Adrenal gland (tissue), 12 donors: ENCODE results near the gene PSMC4. TPM values are rescaled to one million over a fixed set of nuclear protein-coding genes. Genes with fewer than 3 reads are reported as not detected.
A peak's percentile ranks its signal among the peaks of the same experiment; 100 is the strongest.

Experiments
- DNase-seq, 7 donors: peaks; one replicate each; pipeline ENCODE4 v3.0.0-alpha.2; 2019 to 2020
- H3K27ac ChIP-seq, 5 donors: fragments of 200-600 bp; sonication (generic) in 4 of 5; 1 replicate in 3 of 5; 2 replicates in 2 of 5; pipeline versions ENCODE4 v1.5.1 to v1.8.0; 2016 to 2020; ENCODE audit warnings: mild to moderate bottlenecking in 1 of 5
- H3K27me3 ChIP-seq: fragments of 200-600 bp; 2 replicates; pipeline ENCODE4 v1.8.0; 2021
- H3K36me3 ChIP-seq, 2 donors: fragments of 200-600 bp; replicated peaks in 1 of 2; 1 replicate in 1 of 2; 2 replicates in 1 of 2; pipeline versions ENCODE4 v1.5.1 to v1.8.0; 2018 to 2022
- H3K4me1 ChIP-seq, 2 donors: fragments of 200-600 bp; replicated peaks in 1 of 2; 1 replicate in 1 of 2; 2 replicates in 1 of 2; pipeline versions ENCODE4 v1.5.1 to v1.8.0; 2018 to 2021
- H3K4me3 ChIP-seq, 4 donors: fragments of 200-600 bp; sonication (generic) in 3 of 4; one replicate each; pipeline ENCODE4 v1.5.1; 2016 to 2018
- H3K9me3 ChIP-seq, 3 donors: fragments of 200-600 bp; sonication (generic) in 1 of 3; replicated peaks in 1 of 3; 1 replicate in 2 of 3; 2 replicates in 1 of 3; pipeline versions ENCODE4 v1.5.1 to v1.8.0; 2016 to 2021
- CTCF ChIP-seq, 6 experiments: fragments of 450-650 bp in 4 of 6; fragments of 200-600 bp in 2 of 6; sonication (generic) in 1 of 6; IDR thresholded peaks; 1 replicate in 5 of 6; 2 replicates in 1 of 6; pipeline versions ENCODE4 v1.5.1 to v1.8.0; 2016 to 2021; ENCODE audit warnings: antibody characterized with exemption in 6 of 6, mild to moderate bottlenecking in 2 of 6, moderate library complexity in 1 of 6
- POLR2A ChIP-seq, 2 donors: fragments of 450-650 bp; IDR thresholded peaks; one replicate each; pipeline ENCODE4 v1.6.1; 2017; ENCODE audit warnings: antibody characterized with exemption in 2 of 2, mild to moderate bottlenecking in 2 of 2, moderate library complexity in 1 of 2
- WGBS, 4 donors: extraction: QIAGEN DNeasy Blood & Tissue Kit in 2 of 4; methylation state at CpG; one replicate each; pipeline versions ENCODE4 v1.1.5 to v1.1.7; 2013 to 2017; 5-methylcytosine and 5-hydroxymethylcytosine counted together
- intact Hi-C, 2 donors: fragments of 100-400 bp; cut with DNase I; formaldehyde crosslinking; loops; one replicate each; pipeline versions ENCODE4 v1.14.1 to v1.15.0; 2022 to 2023
- polyA plus RNA-seq, 3 donors: library from polyadenylated mRNA; stranded (reverse); fragments of 200-250 nt in 2 of 3; fragments of 350-450 nt in 1 of 3; fragmentation: Illumina TruSeq in 1 of 3; extraction: RNeasy Lipid Tissue Mini Kit (QIAGEN cat#74804) in 1 of 3; gene quantifications; one replicate each; pipeline ENCODE4 v1.2.3, GENCODE V29; 2013 to 2014
- total RNA-seq, 9 donors: library from RNA; depleted of rRNA in 4 of 9; stranded (reverse); fragments of >200 nt in 4 of 9; fragments of 120-200 nt in 1 of 9; fragmentation: NEBNext Ultra II Directional in 1 of 9; extraction: Animal tissue kit (Norgen Biotek cat#: 25700) in 1 of 9; gene quantifications; one replicate each; pipeline versions ENCODE4 v1.1.0 to v1.2.4, GENCODE V29; 2013 to 2023
- donor health status: healthy with polysubstance abuse.
- donor health status: Bipolar disorder and iron deficiency.
- donor health status: DM: yes; HTN: yes; CAD: no.
- donor health status: DM: no; HTN: no; CAD: no.
- donor health status: DM: no; HTN: no; CAD: no.
- donor health status: DM: yes; HTN: yes; CAD: no.

PSMC4 gene
- total and polyA plus RNA-seq, 12 donors = 56.3 to 191 (median 109) TPM

GRCh38 chr19:39936020-39936419 lies 34.9 kb upstream of the PSMC4 start:
- 13 to 30% (median 22%) methylated on average over 3 of the region's 3 CpGs for WGBS, 4 donors
- DNase-seq = no peak
- intact Hi-C loops = no loop called here
- Histone ChIP-seq H3K36me3 (no peaks in the 10 kb centered on the region), H3K4me3 (no peak overlapping the region), H3K27me3 (no peaks in the 10 kb centered on the region), H3K9me3 (peaks cover 0 to 8% (median 0%) of the 10 kb centered on the region in 3 donors), H3K4me1 (no peaks in the 10 kb centered on the region), H3K27ac (no peak overlapping the region)
- TF ChIP-seq POLR2A (IDR thresholded peaks at IDR 0.05) = no peak
- no peak for TF ChIP-seq CTCF (IDR thresholded peaks at IDR 0.05)

GRCh38 chr19:39936622-39937021 lies 34.3 kb upstream of the PSMC4 start:
- no peak overlapping the region for H3K27ac ChIP-seq
- H3K9me3 ChIP-seq = peaks cover 0 to 8% (median 0%) of the 10 kb centered on the region in 3 donors
- H3K4me1 ChIP-seq = no peaks in the 10 kb centered on the region
- DNase-seq = no peak
- no peaks in the 10 kb centered on the region for H3K36me3 ChIP-seq
- no peak overlapping the region for H3K4me3 ChIP-seq
- no peak for TF ChIP-seq CTCF (IDR thresholded peaks at IDR 0.05)
- intact Hi-C loops = no loop called here
- no peaks in the 10 kb centered on the region for H3K27me3 ChIP-seq
- 84 to 93% (median 86%) methylated on average over 6 of the region's 6 CpGs for WGBS, 4 donors

GRCh38 chr19:39937094-39937720 lies 33.8 kb upstream of the PSMC4 start:
- TF ChIP-seq POLR2A (IDR thresholded peaks at IDR 0.05) = no peak
- TF ChIP-seq CTCF (IDR thresholded peaks at IDR 0.05) = no peak
- no peaks in the 10 kb centered on the region for H3K27me3 ChIP-seq
- peaks cover 0 to 8% (median 0%) of the 10 kb centered on the region in 3 donors for H3K9me3 ChIP-seq
- intact Hi-C loops = no loop called here
- DNase-seq = no peak
- peak overlapping the region in 2 of 5 donors; percentile 18 to 30 for H3K27ac ChIP-seq
- H3K4me3 ChIP-seq = no peak overlapping the region
- 52 to 87% (median 59%) methylated on average over 3 to 5 of the region's 5 CpGs for WGBS, 4 donors
- no peaks in the 10 kb centered on the region for H3K4me1 ChIP-seq
- H3K36me3 ChIP-seq = no peaks in the 10 kb centered on the region

- 21 to 36% (median 33%) methylated on average over 2 of the region's 2 CpGs for WGBS, 4 donors
- peak overlapping the region in 2 of 5 donors; percentile 18 to 30 for H3K27ac ChIP-seq
- no peak overlapping the region for H3K4me3 ChIP-seq
- H3K9me3 ChIP-seq = peaks cover 0 to 8% (median 0%) of the 10 kb centered on the region in 3 donors
- TF ChIP-seq POLR2A (IDR thresholded peaks at IDR 0.05) (no peak), CTCF (IDR thresholded peaks at IDR 0.05) (no peak)
- intact Hi-C loops = no loop called here
- no peak for DNase-seq
- no peaks in the 10 kb centered on the region for H3K27me3 ChIP-seq
- no peaks in the 10 kb centered on the region for H3K36me3 ChIP-seq
- H3K4me1 ChIP-seq = no peaks in the 10 kb centered on the region
These were observed 33.2 kb upstream of the PSMC4 start for GRCh38 chr19:39937787-39938186.
